ENCODE measurements around the gene PIEZO2.
"Not testable (repeated sequence)": the region's sequence is repeated elsewhere in the genome, so short reads cannot be mapped to it uniquely, and the experiment has no call there.

Gene PIEZO2

DNA sequence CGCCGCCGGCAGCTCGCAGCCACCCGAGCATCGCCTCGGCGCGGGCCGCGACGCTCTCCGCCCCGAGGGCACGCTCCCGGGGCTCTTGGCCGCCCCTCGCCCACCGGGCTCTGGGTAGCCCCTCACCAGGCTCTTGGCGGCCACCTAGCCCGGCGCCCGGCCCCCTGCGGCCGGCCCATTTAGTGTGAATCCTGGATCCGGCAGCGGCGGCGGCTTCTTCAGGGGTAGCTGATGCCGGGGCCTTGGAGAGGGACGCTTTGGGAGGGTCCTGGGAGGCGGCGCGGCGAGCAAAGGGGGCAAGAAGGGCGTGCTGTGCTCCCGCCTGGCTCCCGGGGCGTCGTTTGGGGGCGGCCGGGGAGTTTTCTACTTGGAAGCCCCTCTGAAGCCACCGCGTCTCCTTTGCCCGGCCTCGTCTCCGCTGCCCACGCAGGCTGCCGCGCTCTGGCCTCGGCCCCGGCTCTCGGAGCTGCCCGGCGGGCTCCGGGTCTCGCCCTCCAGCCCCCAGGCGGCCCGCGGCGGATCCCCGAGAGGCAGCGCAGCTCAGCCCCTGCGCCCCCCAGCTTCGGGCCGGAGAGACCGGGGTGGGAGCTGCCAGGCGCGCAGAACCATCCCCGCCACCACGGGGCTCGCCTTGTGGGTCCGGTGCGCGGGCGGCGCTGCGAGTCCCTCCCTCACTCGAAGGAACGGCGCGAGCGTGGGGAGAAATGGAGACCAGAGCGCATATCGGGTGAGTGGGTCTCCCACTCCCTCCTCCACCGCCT is 509 bp downstream of the PIEZO2 start:
- no peak for DNase-seq

DNA sequence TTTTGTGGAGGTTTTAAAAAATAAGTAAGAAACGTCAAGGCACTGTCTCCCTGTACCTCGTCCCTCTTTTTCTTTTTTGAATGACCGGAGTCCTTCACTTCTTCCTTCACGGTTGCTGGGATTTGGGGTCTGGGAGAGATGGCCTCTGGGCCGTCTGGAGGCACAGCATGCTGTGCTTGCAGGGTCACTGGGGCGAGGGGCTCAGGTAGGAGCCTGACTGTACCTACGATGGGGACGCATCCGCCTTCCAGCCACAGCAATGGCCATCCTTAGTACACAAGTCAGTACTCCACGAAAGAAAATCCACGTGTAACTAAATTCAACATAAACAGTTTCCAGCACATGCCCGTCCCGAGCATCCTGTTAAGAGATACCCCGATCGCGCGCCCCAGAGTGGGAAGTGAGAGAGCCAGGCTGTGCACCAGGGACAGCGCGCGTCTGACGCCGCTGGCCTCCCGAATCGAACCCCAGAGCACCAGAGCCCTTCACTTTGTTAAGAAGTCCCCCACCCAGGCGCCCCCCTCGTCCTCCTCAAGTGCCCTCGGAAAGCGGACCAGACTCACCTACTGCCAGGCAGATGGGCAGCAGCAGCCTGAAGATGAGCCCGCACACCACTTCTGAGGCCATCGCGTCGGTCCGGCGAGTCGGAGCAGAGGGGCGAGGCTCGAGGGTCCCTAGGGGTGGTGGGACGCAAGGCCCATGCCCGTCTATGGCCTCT is 1.2 kb downstream of the PIEZO2 start:
- no peak for DNase-seq

DNA sequence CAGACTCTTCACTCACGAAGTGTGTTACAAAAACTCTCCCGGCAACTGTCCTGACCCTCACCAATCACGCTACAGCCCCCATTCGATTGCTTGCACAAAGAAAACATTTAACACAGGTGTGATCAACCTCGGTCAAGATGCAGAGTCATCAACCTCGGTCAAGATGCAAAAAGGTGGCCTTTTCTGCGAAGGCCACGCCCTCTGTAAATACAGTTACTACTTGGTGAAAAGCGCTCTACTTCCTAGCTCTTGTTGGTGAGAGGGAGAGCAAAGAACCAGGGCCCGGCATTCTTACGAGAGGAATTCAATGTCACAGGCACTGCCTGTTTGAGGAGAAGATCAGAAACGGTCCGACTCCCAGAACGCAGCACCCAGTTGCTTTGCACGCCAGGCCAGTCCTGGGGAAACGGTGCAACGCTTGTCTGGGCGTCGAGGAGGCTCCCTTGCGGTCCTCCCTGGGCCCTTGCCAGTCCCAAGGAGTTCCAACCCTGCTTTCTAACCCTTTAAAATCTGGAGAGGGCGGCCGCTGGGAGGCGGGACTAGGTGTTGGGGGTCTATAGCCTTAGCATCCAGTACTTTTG is 1.9 kb downstream of the PIEZO2 start:
- no peak for DNase-seq

DNA sequence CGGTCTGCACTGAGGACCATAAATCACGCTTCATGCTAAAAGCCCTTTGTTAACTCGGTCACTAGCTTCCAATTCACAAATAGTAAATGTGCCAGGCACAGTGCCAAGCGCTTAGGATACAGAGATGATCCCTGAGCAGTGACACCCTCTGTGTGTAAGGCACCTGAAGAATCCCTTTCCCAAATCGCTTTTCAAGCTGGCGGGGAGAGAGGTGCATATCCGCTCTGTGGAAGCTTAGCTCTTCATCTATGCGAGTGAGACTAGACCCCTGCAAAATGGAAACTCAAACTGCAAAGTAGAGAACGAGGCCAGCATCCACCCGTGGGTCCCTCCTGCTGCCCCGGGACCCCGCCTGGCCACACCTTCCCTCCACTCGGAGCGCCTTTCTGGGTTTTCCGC is 2.4 kb downstream of the PIEZO2 start:
- no peak for DNase-seq

- DNase-seq, result no peak
These were observed 3.0 kb downstream of the PIEZO2 start for GRCh38 chr18:11146238-11146946.

- DNase-seq, result no peak
These were observed 3.8 kb downstream of the PIEZO2 start for GRCh38 chr18:11145413-11146191.

DNA sequence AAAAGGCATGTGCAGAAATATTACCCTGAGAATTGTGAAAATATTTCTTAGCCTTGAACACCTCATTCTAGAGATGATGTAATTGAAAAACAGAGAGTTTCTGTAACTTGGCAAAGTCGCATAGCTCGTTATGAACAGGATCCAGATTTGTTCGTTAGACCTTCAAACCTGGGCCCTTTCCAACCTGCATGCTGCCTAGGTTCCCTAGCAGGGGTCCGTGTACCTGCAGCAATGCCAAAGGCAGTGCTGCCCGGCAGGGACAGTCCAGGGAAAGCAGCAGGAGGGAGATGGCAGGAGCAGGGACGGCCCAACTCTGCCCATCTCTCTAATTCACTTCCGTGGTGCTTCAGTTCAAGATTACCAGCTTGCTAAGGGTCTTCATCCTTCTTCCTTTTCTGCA is 12.0 kb downstream of the PIEZO2 start:
- DNase-seq, result no peak

GRCh38 chr18:11136241-11136640 is 13.1 kb downstream of the PIEZO2 start:
- no peak for DNase-seq

- DNase-seq, result no peak
These were observed 14.4 kb downstream of the PIEZO2 start for GRCh38 chr18:11134940-11135339.

DNA sequence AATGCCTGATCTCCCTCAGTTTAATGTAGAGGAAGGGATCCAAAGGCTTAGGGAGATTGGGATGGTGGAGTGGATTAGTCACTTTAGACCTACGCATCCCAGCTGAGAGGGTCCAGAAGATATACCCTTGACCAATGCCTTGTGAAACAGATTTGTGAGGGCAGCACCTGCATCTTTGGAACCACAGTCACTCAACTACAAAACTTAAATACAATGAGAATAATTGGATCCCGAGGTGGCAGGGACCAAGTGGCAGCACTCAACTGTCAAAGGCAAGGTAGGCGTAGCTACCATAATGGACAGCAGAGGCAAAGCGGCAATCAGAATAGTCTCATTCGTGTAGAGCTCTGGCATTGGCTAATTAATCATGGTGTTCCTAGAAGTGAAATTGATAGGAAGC is 20.3 kb downstream of the PIEZO2 start:
- not testable (repeated sequence) for DNase-seq

GRCh38 chr18:11125492-11126315 is 23.7 kb downstream of the PIEZO2 start:
- no peak for DNase-seq

- no peak for DNase-seq
These were observed 25.3 kb downstream of the PIEZO2 start for GRCh38 chr18:11124054-11124453.

- DNase-seq, result no peak
These were observed 27.9 kb downstream of the PIEZO2 start for GRCh38 chr18:11121443-11121849.

- no peak for DNase-seq
These were observed 29.3 kb downstream of the PIEZO2 start for GRCh38 chr18:11119959-11120587.

DNA sequence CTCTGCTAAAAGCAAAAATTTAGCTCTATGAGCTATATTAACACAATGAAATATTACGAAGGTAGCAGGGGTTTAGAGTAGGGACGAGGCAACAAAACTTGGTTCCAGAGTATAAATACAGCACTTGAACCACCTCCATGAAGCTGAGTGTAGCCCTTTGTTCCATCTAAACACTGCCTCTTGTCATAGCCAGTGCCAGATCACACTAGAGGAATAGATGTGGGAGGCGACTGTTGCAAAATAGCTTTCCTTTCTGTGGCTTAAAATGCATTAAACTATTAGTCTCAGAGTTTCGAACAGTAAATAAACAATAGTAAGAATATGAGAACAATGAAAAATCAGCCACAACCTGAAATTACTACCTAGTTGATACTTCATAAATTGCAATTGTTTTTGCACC is 29.8 kb downstream of the PIEZO2 start:
- DNase-seq, result no peak

DNA sequence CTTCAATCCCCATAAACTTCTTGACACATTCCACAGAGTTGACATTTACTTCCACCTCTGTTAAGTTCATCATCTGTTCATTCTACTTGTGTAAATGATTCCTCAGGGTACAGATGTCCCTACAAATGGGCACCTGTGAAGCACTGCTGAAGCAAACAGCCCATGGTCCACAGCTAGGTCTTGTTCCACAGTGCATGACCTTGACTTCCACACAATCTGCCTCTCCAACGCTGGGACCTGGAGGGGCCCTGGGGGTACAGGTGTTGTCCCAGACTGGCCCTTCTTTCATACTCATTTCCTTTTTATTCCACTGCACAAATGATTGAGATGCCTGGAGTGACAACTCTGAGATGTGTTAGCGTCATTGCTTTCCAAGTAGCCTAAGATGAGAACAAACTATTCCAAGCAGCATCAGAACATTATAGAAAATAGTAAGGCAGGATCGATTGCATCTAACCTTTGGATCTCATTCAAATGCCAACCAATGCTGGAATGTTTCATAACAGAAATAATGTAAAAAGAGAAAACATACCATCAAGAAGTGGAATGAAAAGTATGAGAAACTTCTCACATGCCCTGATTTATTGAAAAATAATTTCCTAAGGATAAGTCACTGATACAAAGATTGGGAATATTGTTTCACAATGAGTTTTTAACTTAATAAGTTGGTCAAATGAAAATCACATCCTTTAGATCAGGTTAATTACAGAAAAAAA is 31.2 kb downstream of the PIEZO2 start:
- DNase-seq, result no peak

- DNase-seq, result no peak
These were observed 34.1 kb downstream of the PIEZO2 start for GRCh38 chr18:11115276-11115675.

- no peak for DNase-seq
These were observed 34.7 kb downstream of the PIEZO2 start for GRCh38 chr18:11114653-11115052.

GRCh38 chr18:11113937-11114336 is 35.4 kb downstream of the PIEZO2 start:
- no peak for DNase-seq

DNA sequence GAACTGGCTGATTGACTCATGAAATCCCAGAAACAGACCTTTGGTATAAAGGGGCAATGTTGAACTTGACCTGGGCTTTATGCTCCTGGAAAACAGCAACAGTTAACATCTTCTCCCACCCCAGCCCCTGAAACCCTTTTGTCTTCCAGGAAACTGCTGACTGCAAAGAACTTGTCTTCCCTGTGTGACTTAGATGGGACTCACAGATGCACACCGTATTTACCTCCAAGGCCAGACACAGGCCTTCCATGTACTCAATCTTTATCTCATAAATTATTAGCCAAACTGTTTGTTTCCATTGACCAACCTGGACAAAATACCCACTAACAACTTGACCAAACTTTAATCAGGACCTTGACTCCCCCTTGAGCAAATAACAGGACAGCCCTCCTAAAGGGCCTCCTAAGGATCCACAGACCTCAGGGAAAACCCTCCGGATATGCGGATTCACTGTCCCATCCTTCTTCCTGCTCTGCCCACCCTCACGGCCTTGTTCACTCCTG is 36.3 kb downstream of the PIEZO2 start:
- no peak for DNase-seq
